HG03469 (cell line): ENCODE measurements around the gene TSPEAR.

ENCODE experiments used
- ATAC-seq: cut with Tn5 transposase; IDR thresholded peaks from one replicate; pipeline ENCODE4 v1.9.1; 2021; ENCODE audit warnings: mild to moderate bottlenecking, moderate library complexity, moderate number of reproducible peaks; ENCODE audit not compliant: unreplicated experiment

TSPEAR gene

GRCh38 chr21:44496564-44497550 is 214.5 kb downstream of the TSPEAR start:
- ATAC-seq, result no peak

- no peak for ATAC-seq
Observed at GRCh38 chr21:44495611-44496563, 215.5 kb downstream of the TSPEAR start.

DNA sequence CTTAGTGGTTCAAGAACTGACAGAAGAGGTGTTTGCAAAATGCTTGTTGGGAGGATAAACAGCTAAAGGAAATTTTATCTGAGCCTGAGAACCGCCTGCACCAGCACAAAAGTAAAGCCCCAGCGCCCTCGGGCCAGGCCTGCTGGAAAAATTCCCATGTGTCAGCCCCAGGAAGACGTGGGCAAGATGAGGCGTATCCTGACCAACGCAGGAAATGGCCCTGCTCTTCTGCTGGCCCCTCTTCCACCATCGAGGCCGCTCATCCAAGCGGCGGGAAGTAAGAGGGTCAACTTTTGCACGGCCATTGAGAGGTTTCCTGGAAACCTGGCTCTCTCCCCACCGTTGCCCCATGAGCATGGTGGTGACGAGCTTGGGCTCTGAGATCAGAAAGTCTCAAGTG is 216.4 kb downstream of the TSPEAR start:
- no peak for ATAC-seq

GRCh38 chr21:44494418-44494817 is 217.0 kb downstream of the TSPEAR start:
- ATAC-seq, result no peak

- no peak for ATAC-seq
Observed at GRCh38 chr21:44492567-44493385, 218.6 kb downstream of the TSPEAR start.

GRCh38 chr21:44490816-44491215 is 220.6 kb downstream of the TSPEAR start:
- no peak for ATAC-seq

DNA sequence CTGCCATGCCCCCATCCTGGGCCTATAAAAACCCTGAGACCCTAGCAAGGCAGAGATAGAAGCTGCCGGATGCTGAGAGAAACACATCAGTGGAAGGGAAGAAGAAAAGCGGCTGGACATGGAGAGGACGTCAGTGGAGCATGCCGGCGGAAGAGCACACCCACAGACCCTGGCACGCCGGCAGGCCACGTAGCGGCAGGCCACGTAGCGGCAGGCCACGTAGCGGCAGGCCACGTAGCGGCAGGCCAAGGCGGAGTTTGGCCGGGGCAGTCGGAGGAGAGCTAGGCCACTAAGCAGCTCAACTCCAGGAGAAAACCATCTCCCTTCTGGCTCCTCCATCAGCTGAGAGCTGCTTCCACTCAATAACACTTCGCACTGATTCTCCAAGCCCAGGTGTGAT is 221.0 kb downstream of the TSPEAR start:
- no peak for ATAC-seq

- no peak for ATAC-seq
Observed at GRCh38 chr21:44489962-44490361, 221.4 kb downstream of the TSPEAR start.

DNA sequence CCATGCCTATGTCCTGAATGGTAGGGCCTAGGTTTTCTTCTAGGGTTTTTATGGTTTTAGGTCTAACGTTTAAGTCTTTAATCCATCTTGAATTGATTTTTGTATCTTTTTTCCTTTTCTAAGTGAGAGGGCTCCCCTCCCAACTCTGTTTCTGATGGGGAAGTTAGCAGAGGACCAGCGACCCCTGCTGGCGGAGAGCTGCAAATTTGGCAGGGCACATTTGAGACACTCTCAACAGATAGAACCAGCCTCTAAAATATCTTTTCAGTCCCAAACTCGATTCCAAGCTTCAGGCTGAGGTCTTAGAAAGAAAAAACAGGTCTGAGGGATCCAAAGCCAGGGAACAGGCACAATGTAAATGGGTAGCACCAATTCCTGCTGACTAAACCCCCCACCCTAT is 223.5 kb downstream of the TSPEAR start:
- ATAC-seq, result no peak

- no peak for ATAC-seq
Observed at GRCh38 chr21:44486302-44486701, 225.1 kb downstream of the TSPEAR start.

DNA sequence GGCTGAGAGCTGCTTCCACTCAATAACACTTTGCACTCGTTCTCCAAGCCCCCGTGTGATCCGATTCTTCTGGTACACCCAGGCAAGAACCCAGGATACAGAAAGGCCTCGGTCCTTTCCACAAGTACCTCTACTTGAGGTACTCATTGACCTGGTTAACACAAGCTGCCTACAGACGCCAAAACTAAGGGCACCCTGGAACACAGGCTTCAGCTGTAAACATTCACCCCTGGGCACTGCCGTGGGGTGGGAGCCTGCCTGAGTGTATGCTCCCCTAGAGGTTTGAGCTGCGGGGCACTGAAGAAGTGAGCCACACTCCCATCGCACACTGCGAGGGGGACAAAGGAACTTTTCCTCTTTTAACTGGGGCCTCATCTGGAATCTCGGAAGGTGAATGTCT is 225.6 kb downstream of the TSPEAR start:
- ATAC-seq, result no peak

DNA sequence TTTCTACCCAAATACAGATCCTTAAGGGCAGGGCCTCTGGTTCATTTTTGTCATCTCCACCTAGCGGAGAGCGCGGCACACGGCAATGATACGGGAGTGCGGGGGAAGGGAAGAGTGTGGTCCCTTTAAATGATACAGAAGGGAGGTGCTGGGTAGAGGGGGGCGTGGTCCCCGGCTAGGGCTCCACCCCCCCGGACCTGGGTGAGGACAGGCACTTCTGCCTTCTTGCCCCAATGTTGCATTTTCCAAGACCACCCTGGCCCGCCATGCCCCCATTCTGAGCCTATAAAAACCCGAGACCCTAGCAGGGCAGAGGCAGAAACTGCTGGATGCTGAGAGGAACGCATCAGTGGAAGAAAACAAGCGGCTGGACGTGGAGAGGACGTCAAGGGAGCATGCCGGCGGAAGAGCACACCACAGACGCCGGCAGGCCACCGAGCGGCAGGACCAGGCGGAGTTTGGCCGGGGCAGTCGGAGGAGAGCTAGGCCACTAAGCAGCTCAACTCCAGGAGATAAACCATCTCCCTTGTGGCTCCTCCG is 226.0 kb downstream of the TSPEAR start:
- no peak for ATAC-seq

DNA sequence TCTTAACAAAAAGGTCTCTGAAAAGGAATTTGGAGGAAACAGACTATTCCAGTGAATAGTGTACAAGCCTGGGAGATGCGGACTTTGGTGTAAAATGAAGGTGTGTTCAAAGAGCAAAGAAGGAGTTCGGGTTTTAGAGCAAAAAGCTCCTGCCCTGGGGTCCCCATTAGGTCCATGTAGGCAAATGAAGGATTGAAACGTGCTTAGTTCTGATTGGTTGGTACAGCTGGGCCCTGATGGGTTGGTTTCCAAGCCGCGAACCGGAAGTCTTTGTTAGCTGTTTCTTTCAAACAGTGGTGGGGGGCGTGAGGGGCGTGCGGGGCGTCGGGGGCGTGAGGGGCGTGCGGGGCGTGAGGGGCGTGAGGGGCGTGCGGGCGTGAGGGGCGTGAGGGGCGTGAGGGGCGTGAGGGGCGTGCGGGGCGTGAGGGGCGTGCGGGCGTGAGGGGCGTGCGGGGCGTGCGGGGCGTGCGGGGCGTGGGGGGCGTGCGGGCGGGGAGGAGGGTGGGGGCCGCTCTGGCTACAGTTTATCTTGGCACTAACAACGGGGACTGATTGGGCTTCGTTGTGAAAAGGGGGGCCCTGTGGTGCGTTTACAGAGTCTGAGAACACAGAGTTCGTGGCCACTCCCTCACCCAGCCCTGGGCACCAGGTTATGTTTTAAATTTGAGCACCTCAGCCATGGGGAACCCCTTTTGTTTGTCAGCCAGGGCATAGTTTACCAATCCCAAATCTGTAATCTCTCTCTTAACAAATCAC is 226.7 kb downstream of the TSPEAR start:
- ATAC-seq, result no peak

DNA sequence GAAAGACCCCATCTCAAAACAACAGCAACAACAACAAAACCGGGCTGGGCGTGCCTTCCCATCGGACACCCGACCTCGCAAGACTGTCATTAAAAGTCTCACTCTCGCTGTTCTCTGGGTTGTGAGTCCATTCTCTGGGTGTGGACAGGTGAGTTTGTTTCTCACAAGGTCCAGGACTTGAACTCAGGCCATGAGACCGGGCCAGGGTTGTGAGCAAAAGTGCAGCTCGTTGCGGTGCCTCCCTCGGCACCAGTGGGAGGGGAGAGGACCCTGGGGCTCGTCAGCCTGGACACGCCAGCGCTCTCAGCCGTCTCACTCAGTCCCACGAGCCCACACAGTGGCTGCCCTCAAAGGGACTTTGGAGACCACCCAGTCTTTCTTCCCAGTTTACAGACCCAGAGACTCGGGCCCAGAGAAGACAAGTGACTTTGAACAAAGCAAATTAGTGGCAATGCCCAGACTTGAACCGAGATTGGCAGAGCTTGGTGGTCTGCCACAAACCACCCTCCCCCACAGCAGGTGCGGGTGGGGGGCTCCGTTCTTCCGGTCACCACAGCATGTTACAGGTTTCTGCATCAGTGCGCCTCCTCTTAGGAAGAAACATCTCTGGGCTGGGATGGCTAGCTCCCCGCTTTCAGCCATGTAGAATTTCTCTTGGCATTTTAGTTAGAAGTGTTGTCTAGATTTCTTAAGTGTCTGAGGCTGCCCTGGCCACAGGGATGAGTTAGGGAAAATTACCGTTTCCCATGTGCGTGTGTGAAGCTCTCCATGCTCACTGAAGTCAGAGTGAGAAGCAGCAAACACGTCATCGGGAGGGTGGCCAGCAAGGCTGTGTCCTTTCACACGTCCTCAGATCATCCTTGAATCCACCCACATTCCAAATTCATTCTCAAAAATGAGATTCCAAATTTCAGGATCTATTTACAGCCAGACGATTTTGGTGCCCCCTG is 227.8 kb downstream of the TSPEAR start:
- no peak for ATAC-seq

DNA sequence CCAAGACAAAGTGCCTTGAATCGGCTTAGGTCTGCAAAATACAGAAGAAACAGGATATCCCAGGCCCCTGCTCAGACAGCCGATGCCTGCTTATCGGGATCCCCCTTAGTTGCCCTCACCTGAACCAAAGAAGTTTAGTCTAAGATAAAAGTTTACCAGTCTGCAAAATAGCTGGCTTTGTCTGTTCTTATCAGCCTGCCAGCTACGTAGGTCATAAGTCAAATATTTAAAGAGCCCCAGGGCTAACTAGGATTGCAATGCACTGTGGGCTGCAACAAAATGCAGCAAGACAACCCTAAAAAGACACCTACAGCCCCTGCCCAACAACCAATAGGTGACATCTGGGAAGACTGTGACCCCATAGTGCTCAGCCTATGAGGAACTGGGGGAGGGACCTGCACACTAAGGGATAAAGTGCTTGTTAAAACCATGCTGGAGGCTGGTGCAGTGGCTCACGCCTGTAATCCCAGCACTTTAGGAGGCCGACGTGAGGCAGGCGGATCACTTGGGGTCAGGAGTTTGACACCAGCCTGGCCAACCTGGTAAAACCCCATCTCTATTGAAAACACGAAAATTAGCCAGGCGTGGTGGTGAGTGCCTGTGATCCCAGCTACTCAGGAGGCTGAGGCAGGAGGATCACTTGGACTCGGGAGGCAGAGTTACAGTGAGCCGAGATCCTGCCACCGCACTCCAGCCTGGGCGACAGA is 228.6 kb downstream of the TSPEAR start:
- ATAC-seq, result no peak

GRCh38 chr21:44480200-44481053 is 230.9 kb downstream of the TSPEAR start:
- ATAC-seq, result no peak
